Measurements from ENCODE around the gene KLHL2.

Gene KLHL2

DNA sequence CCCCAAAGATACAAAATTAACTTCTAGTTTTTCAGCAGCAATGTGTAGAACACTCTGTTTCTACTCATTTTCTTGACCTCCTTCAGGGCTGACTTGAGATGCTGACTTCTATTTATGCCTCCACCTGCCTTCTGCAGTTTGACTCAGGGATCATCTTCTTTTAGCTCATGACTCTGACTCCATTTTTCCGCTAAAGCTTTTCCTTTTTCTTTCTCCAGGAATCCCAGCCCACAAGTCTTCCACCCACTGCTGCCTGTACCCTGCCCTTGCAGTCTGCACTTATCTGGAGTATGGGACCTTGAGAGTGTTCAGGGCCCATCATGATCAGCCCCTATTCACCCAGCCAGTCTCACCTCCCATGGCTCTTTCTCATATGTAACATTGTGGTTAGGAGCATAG lies 14.9 kb upstream of the KLHL2 start:
- no peak for FAIRE-seq
- DNase-seq (ENCODE audit: insufficient read length, low spot score): no peak
- TF ChIP-seq, protein P1, sequence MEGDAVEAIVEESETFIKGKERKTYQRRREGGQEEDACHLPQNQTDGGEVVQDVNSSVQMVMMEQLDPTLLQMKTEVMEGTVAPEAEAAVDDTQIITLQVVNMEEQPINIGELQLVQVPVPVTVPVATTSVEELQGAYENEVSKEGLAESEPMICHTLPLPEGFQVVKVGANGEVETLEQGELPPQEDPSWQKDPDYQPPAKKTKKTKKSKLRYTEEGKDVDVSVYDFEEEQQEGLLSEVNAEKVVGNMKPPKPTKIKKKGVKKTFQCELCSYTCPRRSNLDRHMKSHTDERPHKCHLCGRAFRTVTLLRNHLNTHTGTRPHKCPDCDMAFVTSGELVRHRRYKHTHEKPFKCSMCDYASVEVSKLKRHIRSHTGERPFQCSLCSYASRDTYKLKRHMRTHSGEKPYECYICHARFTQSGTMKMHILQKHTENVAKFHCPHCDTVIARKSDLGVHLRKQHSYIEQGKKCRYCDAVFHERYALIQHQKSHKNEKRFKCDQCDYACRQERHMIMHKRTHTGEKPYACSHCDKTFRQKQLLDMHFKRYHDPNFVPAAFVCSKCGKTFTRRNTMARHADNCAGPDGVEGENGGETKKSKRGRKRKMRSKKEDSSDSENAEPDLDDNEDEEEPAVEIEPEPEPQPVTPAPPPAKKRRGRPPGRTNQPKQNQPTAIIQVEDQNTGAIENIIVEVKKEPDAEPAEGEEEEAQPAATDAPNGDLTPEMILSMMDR (IDR thresholded peaks at IDR 0.05; ENCODE audit: insufficient read depth, missing control alignments): no peak

DNA sequence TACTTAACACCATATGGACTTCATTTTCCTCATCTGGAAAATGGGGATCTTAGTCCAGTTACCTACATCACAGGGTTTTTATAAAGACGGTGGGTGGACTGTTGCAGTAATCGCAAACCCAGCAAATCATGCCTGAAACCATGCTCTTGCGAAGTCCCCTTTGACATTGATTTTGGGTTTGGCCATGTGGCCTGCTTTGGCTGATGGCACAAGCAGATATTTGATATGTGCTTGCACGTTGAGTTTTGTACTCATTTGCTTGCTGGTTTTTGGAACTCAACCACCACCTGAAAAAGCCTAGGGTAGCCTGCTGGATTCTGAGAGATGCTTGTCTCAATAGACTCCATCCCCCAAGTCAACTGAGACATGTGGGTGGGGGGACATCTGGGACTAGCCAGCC lies 14.4 kb upstream of the KLHL2 start:
- TF ChIP-seq, protein P1 (IDR thresholded peaks at IDR 0.05; ENCODE audit: insufficient read depth, missing control alignments): no peak
- FAIRE-seq (no peak), DNase-seq (ENCODE audit: insufficient read length, low spot score) (no peak)

DNA sequence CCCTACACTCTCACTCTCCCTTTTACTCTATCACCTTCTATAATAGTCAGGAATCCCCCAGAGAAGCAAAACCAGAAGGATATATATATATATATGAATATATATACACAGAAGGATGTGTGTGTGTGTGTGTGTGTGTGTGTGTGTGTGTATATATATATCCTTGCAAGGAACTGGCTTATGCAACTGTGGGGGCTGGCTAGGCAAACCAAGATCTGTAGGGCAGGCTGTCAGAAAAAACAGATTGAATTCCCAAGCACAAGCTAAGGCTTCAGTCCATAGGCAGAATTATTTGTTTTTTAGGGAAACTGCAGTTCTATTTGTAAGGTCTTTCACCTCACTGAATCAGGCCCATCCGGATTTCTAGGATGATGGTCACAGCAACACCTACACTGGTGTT lies 13.0 kb upstream of the KLHL2 start:
- DNase-seq (ENCODE audit: insufficient read length, low spot score) (no peak), FAIRE-seq (no peak)
- TF ChIP-seq, protein P1 (IDR thresholded peaks at IDR 0.05; ENCODE audit: insufficient read depth, missing control alignments): no peak

DNA sequence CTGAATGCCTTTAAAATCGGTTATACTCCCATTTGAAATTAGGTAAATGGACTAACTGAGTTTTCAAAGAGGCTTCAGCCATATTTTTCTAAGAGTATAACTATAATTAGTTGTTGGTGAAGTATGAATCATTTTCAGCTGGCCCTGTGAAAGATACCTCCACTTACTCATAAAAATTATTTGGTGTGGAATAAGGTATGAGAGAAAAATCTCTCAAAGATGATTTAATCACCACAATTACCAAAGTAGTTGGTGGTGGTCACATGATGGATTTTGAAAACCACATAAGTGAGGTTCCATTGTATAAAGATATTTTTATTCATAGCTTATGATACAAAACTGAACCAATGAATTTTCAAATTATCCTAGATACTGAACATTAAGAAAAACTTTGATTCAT lies 9.0 kb upstream of the KLHL2 start:
- FAIRE-seq (no peak), DNase-seq (ENCODE audit: insufficient read length, low spot score) (no peak)
- TF ChIP-seq, protein P1 (IDR thresholded peaks at IDR 0.05; ENCODE audit: insufficient read depth, missing control alignments): no peak

DNA sequence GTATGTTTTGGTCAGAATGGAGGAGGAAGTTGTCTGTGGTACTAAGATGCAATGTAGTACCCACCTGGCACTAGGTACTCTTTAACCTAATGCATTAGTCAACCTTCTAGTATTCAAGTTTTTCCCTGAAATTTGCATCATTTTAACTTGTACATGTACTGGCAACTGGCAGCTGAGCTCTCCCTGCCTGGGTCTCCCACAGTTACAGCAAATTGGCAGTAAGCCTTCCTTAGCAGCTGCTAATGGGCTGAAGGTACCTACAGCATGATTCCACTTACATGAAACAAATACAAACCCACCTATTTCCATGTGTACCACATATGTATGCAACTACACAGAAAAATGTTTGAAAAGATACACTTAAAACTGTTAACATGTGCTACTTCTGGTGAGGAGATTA lies 8.1 kb upstream of the KLHL2 start:
- no peak for DNase-seq (ENCODE audit: insufficient read length, low spot score)
- FAIRE-seq: no peak
- TF ChIP-seq, protein P1 (IDR thresholded peaks at IDR 0.05; ENCODE audit: insufficient read depth, missing control alignments): no peak

DNA sequence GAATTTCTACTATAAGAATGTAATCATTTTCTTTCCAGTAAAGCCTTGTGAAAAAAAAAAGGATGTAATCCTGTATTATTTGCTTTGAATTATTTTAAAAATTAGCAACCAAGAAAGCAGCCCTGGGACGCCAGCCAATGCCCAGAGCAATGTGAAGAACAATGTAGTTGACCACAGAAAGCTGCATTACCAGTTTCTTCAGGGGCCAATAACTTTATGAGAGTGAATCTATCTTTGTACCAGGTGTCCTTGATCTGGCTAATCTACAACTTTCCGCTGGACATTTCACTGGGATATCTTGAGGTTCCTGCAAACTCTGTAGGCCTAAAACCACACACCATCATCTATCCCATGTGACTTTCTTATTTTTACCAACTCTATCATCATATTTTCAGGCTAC lies 7.6 kb upstream of the KLHL2 start:
- FAIRE-seq (no peak), DNase-seq (ENCODE audit: insufficient read length, low spot score) (no peak)
- TF ChIP-seq, protein P1 (IDR thresholded peaks at IDR 0.05; ENCODE audit: insufficient read depth, missing control alignments): no peak

DNA sequence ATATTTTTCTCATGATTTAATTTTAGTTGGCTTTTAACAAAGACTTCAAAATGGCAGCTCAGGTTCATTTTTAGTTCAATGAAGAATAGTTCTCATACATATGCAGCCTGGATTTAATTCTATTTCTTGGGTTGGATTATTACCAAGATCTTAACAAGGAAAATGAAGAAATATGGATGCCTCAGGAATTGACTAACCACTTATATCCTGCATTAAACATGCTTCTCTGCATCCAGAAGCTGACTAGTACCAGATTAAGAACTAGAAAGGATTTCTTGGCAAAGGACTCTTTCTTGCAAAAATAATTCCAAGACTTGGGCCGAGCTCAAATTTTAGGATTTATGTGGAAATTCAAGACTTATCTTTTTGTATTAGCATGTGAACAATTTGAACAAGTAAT lies 5.6 kb upstream of the KLHL2 start:
- no peak for DNase-seq (ENCODE audit: insufficient read length, low spot score)
- FAIRE-seq: no peak
- TF ChIP-seq, protein P1 (IDR thresholded peaks at IDR 0.05; ENCODE audit: insufficient read depth, missing control alignments): no peak

Data from D721Med (cell line).